GM12878 (cell line): ENCODE results near the gene PRSS27.

Experiments
- CEBPB ChIP-seq, 2 experiments: fragments of 150-350 bp in 1 of 2; IDR thresholded peaks; 2 replicates each; pipeline ENCODE4 v1.6.1; 2012 to 2014; ENCODE audit warnings: low read depth in 2 of 2, low read length in 2 of 2, borderline replicate concordance in 1 of 2, inconsistent platforms in 1 of 2
- CEBPZ ChIP-seq: fragments of 150-350 bp; IDR thresholded peaks from 2 replicates; pipeline ENCODE4 v1.6.1; 2016; ENCODE audit warnings: low read depth, low read length
- CTCF ChIP-seq, 3 experiments: IDR thresholded peaks in 2 of 3; conservative IDR thresholded peaks in 1 of 3; 2 replicates each; pipeline ENCODE4 v1.5.1; 2011; ENCODE audit warnings: low read depth in 3 of 3, low read length in 3 of 3, mild to moderate bottlenecking in 3 of 3, control low read depth in 2 of 3, moderate library complexity in 2 of 3, inconsistent platforms in 1 of 3, mixed read lengths in 1 of 3; ENCODE audit not compliant: control insufficient read depth in 2 of 3, insufficient read depth in 1 of 3; ENCODE audit errors: extremely low read depth in 1 of 3
- EP300 ChIP-seq, 2 experiments: fragments of 150-350 bp in 1 of 2; IDR thresholded peaks; 2 replicates each; pipeline ENCODE4 v1.6.1; 2011 to 2012; ENCODE audit warnings: low read depth in 2 of 2, low read length in 2 of 2, borderline replicate concordance in 1 of 2, improper control_type of control experiment in 1 of 2, inconsistent platforms in 1 of 2; ENCODE audit not compliant: control insufficient read depth in 1 of 2
- FOS ChIP-seq: IDR thresholded peaks from 3 replicates; pipeline ENCODE4 v1.6.1; 2011; ENCODE audit warnings: borderline replicate concordance; ENCODE audit not compliant: insufficient read length; ENCODE audit errors: extremely low read depth
- PAX8 ChIP-seq: fragments of 450-650 bp; IDR thresholded peaks from 2 replicates; pipeline ENCODE4 v1.6.1; 2017; ENCODE audit warnings: mild to moderate bottlenecking, moderate library complexity
- POLR2A ChIP-seq: IDR thresholded peaks from 2 replicates; pipeline ENCODE4 v1.6.1; 2011; ENCODE audit warnings: low read depth, mild to moderate bottlenecking, low read length
- RAD21 ChIP-seq: IDR thresholded peaks from 2 replicates; pipeline ENCODE4 v1.6.1; 2011; ENCODE audit warnings: mild to moderate bottlenecking, low read depth, low read length, moderate library complexity; ENCODE audit not compliant: insufficient read depth
- RCOR1 ChIP-seq: conservative IDR thresholded peaks from 2 replicates; pipeline ENCODE4 v1.6.1; 2012; ENCODE audit warnings: low read depth, low read length, improper control_type of control experiment
- TAF1 ChIP-seq: IDR thresholded peaks from 2 replicates; pipeline ENCODE4 v1.6.1; 2011; ENCODE audit warnings: mild to moderate bottlenecking, low read depth, low read length, borderline replicate concordance
- TCF12 ChIP-seq: IDR thresholded peaks from 2 replicates; pipeline ENCODE4 v1.6.1; 2011; ENCODE audit warnings: low read depth, mild to moderate bottlenecking, low read length

GRCh38 chr16:2698965-2699750 is 20.9 kb downstream of the PRSS27 start:
- no peak for TF ChIP-seq TAF1
- TF ChIP-seq PAX8 = no peak
- no peak for TF ChIP-seq CTCF (IDR thresholded peaks at IDR 0.05 in 2 of 3, conservative IDR thresholded peaks at IDR 0.05 in 1 of 3; ENCODE audit: control insufficient read depth in 2 of 3, extremely low read depth in 1 of 3, insufficient read depth in 1 of 3, low read depth in 3 of 3, low read length in 3 of 3)
- TF ChIP-seq TCF12 = no peak
- no peak for TF ChIP-seq FOS
- TF ChIP-seq CEBPB (IDR thresholded peaks at IDR 0.05; ENCODE audit: borderline replicate concordance in 1 of 2, low read depth in 2 of 2, low read length in 2 of 2) = no peak
- TF ChIP-seq EP300 (IDR thresholded peaks at IDR 0.05; ENCODE audit: borderline replicate concordance in 1 of 2, control insufficient read depth in 1 of 2, low read depth in 2 of 2, low read length in 2 of 2) = no peak
- TF ChIP-seq POLR2A = no peak
- no peak for TF ChIP-seq RAD21
- no peak for TF ChIP-seq CEBPZ
- TF ChIP-seq RCOR1 = no peak
